ENCODE results near the gene ALB.

The ALB gene

GRCh38 chr4:73452953-73453700, 49.0 kb downstream of the ALB start:
- DNase-seq = no peak

- DNase-seq = no peak
Observed at GRCh38 chr4:73453701-73454005, 49.6 kb downstream of the ALB start.

GRCh38 chr4:73454920-73455319, 50.8 kb downstream of the ALB start:
- no peak for DNase-seq

GRCh38 chr4:73456177-73457022, 52.3 kb downstream of the ALB start:
- DNase-seq = no peak

- no peak for DNase-seq
Observed at GRCh38 chr4:73458184-73459047, 54.3 kb downstream of the ALB start.

- DNase-seq = no peak
Observed at GRCh38 chr4:73459048-73459421, 54.9 kb downstream of the ALB start.

- no peak for DNase-seq
Observed at GRCh38 chr4:73460913-73461522, 56.9 kb downstream of the ALB start.

GRCh38 chr4:73468170-73468569, 64.1 kb downstream of the ALB start:
- DNase-seq = no peak

- DNase-seq = no peak
Observed at GRCh38 chr4:73470728-73471127, 66.6 kb downstream of the ALB start.
